GM18517 (cell line): ENCODE results near the gene SEPTIN10.

Experiments used
- ATAC-seq: cut with Tn5 transposase; IDR thresholded peaks from one replicate; pipeline ENCODE4 v1.9.1; 2021; ENCODE audit warnings: mild to moderate bottlenecking, moderate library complexity; ENCODE audit not compliant: unreplicated experiment

Gene SEPTIN10

GRCh38 chr2:109526442-109526970, 87.3 kb downstream of the SEPTIN10 start:
- no peak for ATAC-seq

DNA sequence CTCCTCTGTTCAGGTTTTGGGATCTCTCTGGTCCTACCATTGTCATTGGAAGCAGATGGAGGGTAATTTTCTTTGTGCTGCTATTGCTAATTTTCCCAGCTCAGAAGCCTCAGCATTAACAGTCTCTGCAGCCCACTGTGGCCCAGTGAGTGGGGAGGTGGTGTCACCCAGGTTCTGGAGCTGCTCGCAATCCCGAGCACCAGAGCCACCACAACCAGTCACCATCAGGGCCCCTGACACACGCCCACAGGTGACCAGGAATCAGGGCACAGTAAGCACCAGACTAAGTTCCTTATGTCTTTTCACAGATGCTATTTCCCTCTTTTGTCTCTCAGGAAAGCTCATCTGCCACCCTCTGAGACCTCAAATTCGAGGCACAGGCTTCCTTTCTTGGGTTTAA, 87.9 kb downstream of the SEPTIN10 start:
- ATAC-seq = no peak

DNA sequence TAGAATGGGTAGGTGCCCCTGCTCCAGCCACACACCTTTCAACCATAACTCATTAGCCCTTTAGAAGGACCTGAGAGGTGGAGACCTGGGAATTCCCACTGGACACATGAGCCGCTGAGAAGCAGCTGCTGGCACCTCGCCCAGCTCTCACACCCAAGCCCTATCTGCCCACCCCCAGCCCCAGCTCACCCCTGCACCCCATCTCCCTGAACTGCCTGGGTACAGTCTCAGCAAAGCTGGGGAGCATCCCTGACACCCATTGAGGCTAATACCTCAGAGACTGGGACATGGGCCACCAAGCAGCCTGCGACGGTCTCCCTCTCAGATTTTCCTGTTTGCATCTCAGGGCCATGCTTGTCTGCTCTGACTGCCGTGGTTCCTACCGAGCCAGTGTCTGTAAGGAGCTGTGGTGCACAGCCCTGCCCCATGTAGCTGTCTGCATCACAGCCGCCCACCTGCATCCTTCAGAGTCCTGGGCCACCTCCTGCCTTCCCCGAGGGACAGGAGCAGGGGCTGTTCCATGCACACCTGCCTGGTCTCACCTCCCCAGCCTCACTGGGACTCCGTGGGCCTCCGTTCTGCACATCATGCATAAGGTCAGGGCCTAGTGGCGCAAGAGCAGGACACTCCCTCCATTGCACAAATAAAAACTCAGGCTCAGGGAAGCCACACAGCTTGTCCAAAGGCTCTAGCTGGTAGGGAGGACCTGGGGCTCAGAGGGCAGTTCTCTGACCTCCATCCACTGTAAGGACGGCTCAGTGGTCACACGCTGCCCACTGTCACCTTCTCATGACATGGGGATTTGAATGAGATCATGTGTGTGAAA, 90.0 kb downstream of the SEPTIN10 start:
- ATAC-seq = no peak

DNA sequence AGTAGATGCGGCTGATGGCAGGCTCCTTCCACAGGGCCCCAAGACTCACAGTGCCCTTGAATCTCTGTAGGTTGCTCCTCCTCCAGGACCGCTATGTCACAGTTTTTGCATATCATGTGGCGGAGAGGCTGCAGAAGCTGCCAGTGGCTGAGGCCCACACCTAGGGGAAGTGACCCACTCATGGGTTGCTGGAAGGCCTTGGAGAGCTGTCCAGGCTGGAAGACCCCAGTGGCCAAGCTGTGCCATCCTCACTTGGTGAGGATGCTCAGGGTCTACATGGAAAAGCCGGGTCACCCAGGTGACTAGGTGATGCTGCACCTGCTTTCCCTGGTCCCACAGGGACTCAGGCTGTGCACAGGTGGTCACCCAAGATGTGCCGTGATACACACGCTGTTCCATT, 90.6 kb downstream of the SEPTIN10 start:
- ATAC-seq = no peak

DNA sequence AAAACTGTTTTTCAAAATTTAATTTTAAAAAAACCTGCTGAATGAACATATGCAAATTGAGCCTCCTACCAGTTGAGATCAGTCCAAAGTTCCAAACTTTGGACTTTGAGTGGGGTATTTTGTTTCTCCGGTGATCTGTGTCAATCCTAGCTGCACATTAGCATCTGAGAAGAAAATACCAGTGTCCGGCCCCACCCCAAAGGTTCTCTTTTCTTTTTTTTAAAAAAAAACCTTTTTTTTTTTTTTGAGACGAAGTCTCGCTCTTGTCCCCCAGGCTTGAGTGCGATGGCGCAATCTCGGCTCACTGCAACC, 91.7 kb downstream of the SEPTIN10 start:
- ATAC-seq = no peak

- ATAC-seq = no peak
These were observed 92.3 kb downstream of the SEPTIN10 start for GRCh38 chr2:109521233-109522062.

GRCh38 chr2:109519513-109519912, 94.3 kb downstream of the SEPTIN10 start:
- no peak for ATAC-seq

- ATAC-seq = no peak
These were observed 96.5 kb downstream of the SEPTIN10 start for GRCh38 chr2:109517118-109517889.

DNA sequence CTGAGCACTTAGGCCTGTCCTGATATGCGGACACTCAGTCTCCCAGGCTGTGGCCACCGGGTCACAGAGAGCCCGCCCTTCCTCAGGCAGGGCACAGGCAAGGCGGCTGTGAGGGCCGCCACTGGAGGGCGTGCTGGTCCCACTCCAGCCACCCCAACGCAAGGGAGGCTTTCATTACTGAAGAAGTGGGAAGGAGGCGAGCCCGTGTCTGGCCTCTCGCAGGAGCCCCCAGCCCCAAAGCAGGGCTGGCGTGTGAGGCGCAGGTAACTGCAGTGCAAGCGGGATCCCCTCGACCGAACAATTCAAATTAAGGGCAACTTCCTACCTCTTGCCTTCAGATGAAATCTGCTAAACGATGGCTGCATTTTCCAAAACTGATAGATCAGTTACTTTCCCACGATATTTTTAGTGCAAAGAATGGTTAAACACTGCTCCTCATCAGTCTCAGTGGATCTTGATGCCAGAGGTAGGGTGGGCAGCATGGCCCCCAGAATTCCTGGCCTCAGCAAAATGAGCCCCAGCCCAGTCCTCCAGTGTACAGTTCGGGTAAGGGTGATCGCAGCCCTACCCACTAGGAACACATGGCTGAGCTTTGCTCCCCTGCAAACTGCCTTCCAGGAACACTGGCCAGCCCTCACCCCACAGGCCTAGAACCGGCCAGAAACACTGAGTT, 97.2 kb downstream of the SEPTIN10 start:
- no peak for ATAC-seq

- no peak for ATAC-seq
These were observed 98.9 kb downstream of the SEPTIN10 start for GRCh38 chr2:109514857-109515256.

- ATAC-seq = peak; percentile 72
These were observed 99.8 kb downstream of the SEPTIN10 start for GRCh38 chr2:109513749-109514588.

DNA sequence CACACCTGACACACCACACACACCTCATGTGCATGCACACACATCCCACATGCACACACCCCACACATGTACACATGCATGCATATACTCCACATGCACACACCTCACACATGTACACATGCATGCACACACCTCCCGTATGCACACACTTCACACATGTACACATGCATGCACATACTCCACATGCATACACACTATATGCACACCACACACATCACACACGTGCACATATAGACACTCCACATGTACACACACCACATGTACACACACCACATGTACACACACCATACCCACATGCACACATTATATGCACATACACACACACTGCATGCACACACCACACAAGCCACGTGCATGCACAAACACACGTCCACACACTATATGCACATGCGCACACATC, 100.5 kb downstream of the SEPTIN10 start:
- ATAC-seq = no peak

DNA sequence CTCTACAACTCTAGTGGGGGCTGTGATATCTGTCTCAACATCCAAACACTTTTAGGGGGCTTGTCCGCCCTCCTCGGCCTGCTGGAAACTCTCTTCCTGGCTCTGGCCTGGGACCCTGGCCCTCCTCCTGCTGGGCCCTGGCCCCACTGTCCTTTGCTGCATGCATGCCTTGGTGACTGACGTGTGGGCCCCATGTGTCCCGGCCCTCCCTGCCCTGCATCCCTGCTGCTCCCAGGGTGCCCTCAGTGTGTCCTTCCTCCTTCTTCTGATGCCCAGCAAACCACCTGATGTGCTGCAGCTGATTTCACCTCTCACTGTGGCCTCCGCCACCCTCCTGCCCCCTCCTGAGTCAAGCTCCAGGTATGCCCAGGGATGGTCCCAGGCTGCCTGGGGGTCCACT, 101.7 kb downstream of the SEPTIN10 start:
- no peak for ATAC-seq

GRCh38 chr2:109511168-109511567, 102.6 kb downstream of the SEPTIN10 start:
- no peak for ATAC-seq

DNA sequence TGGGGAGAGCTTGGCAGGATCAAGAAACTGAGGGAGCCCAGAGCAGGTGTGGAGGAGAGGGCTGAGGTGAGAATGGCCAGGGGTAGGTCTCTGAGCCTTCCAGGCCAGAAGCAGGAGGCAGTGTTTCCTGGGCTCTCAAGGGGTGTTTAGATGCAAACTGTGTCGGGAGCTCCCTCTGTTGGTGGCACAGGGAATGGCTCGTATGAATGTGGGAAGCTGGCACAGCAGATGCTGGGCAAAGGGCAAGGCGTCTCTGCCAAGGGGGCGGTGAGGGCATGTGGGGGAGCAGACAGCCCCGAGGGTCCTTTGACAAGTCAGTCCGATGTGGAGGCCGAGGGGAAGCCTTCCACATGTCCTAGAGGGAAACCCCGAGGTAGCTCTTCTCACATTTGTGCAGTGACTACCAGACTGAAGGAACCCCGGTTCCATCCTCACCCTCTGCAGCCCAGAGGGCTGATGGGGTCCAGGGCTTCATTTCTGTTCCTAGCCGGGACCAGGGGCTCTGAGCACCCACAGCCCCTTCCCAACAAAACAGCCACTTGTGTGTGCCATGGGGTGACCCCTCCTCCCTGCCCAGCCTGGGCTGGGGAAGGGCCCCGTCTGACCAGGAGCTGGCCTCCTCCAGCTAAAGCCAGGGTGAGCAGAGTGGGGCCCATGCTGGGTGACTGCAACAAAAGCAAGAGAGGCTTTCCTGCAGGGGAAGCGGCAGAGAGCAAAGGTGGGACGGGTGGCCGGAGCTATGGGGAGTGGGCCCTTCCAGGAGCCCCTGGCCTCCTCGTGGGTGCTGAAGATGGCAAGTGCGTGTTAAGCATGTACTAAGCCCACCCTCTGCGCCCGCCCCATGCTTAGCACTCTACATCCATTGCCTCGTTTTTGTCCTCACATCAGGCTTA, 103.4 kb downstream of the SEPTIN10 start:
- ATAC-seq = no peak

DNA sequence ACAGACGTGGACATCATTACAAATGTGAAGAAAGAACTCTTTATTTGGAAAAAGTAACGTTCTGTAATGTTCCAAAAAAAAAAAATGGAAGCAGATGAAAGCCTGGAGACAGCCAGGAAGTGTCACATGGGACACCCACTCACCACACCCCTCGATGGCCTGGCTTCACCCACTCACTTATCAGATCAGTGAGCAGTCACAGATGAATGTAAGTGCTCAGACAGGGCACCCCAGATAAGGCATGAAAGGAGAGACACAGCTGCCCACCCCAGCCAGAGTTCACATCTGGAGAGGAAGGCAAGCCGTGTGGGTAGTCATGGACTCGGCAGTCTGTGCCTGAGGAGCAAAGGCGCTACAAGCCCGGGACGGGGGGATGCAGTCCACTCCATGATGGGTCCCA, 105.2 kb downstream of the SEPTIN10 start:
- ATAC-seq = no peak

GRCh38 chr2:109507828-109508227, 105.9 kb downstream of the SEPTIN10 start:
- ATAC-seq = no peak

DNA sequence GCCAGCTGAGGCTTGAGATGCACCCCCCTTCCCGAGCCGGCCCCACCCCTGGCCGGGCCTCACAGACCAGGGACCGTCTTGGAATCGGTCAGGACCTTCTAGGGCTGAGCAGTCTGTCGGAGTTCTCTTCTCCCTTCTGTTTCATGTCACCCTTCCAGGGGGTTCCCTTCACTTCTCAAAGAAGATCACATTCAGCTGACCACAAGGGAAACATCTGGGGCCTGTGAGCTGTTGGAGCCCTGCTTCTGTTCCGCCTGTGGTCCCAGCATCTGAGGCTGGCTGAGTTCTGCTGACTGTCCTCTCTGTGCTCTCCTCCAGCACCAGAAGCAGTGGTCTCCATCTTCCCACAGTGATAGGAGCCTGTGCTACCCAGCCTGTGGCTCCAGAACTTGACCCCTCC, 106.5 kb downstream of the SEPTIN10 start:
- ATAC-seq = no peak

- ATAC-seq = no peak
These were observed 110.6 kb downstream of the SEPTIN10 start for GRCh38 chr2:109503191-109503590.
